A549 (cell line): ENCODE data around the gene BMX. TPM values are rescaled to one million over a fixed set of nuclear protein-coding genes. Genes with fewer than 3 reads are reported as not detected.

Source experiments
- ATAC-seq, 2 experiments: fragments of 200-7000 bp in 1 of 2; fragments of >200 bp in 1 of 2; cut with Nextera tagmentation in 1 of 2; cut with Tn5 transposase in 1 of 2; 3 replicates each; pipeline versions ENCODE4 v1.8.0 to v1.9.1; 2018 to 2020; ENCODE audit warnings: mild to moderate bottlenecking in 1 of 2, moderate library complexity in 1 of 2
- CTCF ChIA-PET: fragments of 300-600 bp; sonication (Branson Sonifier 250); formaldehyde crosslinking; extraction: SDS; loops from one replicate; lab custom pipeline; 2021; ENCODE audit warnings: antibody characterized with exemption, inconsistent platforms; lab: Yijun Ruan, JAX
- POLR2A ChIA-PET: fragments of 350-600 bp; formaldehyde crosslinking; extraction: SDS; loops from one replicate; lab custom pipeline; 2021; ENCODE audit warnings: antibody characterized with exemption, inconsistent platforms; lab: Yijun Ruan, JAX
- DNase-seq, 2 experiments: peaks; one replicate each; pipeline versions ENCODE4 v3.0.0 to v3.0.0-alpha.2; 2011 to 2016; ENCODE audit warnings: low read depth in 1 of 2, low spot score in 1 of 2
- FAIRE-seq: peaks from 2 replicates; lab custom pipeline; 2011; peaks lifted over from hg19 to GRCh38; lab: Jason Lieb, UNC
- H3K27ac ChIP-seq, 2 experiments: fragments of >200 bp; sonication (Bioruptor Twin); formaldehyde crosslinking; 3 replicates each; pipeline ENCODE4 v1.5.1; 2016 to 2017
- H3K4me1 ChIP-seq: fragments of >200 bp; sonication (Bioruptor Twin); formaldehyde crosslinking; 3 replicates; pipeline ENCODE4 v1.6.1; 2016
- H3K4me2 ChIP-seq: fragments of >200 bp; sonication (Bioruptor Twin); formaldehyde crosslinking; 3 replicates; pipeline ENCODE4 v1.6.1; 2016
- H3K4me3 ChIP-seq: fragments of >200 bp; sonication (Bioruptor Twin); formaldehyde crosslinking; 3 replicates; pipeline ENCODE4 v1.5.1; 2016
- H3K9me3 ChIP-seq: fragments of >200 bp; sonication (Bioruptor Twin); formaldehyde crosslinking; 3 replicates; pipeline ENCODE4 v1.6.1; 2016
- CBX2 ChIP-seq: fragments of 200-600 bp; sonication (generic); IDR thresholded peaks from 2 replicates; pipeline ENCODE4 v1.6.1; 2016; ENCODE audit warnings: low read depth, mild to moderate bottlenecking, borderline replicate concordance
- CHD4 ChIP-seq: fragments of 200-600 bp; sonication (generic); IDR thresholded peaks from 2 replicates; pipeline ENCODE4 v1.6.1; 2016; ENCODE audit warnings: antibody characterized with exemption, mild to moderate bottlenecking, borderline replicate concordance
- E2F6 ChIP-seq: IDR thresholded peaks from 2 replicates; pipeline ENCODE4 v1.6.1; 2012; ENCODE audit warnings: low read depth, borderline replicate concordance
- EHF ChIP-seq: fragments of 250-450 bp; sonication (Bioruptor Pico); IDR thresholded peaks from 2 replicates; pipeline ENCODE4 v1.5.0; 2020; ENCODE audit warnings: mild to moderate bottlenecking
- EP300 ChIP-seq, 2 experiments: fragments of >200 bp; sonication (Bioruptor Twin); formaldehyde crosslinking; IDR thresholded peaks; 2 replicates in 1 of 2; 3 replicates in 1 of 2; pipeline ENCODE4 v1.6.1; 2016 to 2017
- ESRRA ChIP-seq: fragments of 150-350 bp; IDR thresholded peaks from 2 replicates; pipeline ENCODE4 v1.6.1; 2014; ENCODE audit warnings: mild to moderate bottlenecking, low read length, borderline replicate concordance
- FOSL2 ChIP-seq, 2 experiments: fragments of 450-650 bp in 1 of 2; fragments of >200 bp in 1 of 2; sonication (Bioruptor Twin) in 1 of 2; formaldehyde crosslinking; IDR thresholded peaks; 2 replicates each; pipeline versions ENCODE4 v1.5.0 to v1.6.1; 2016 to 2020; ENCODE audit warnings: mild to moderate bottlenecking in 1 of 2, moderate library complexity in 1 of 2
- GATA3 ChIP-seq: IDR thresholded peaks from 2 replicates; pipeline ENCODE4 v1.6.1; 2012; ENCODE audit warnings: borderline replicate concordance
- HES2 ChIP-seq: fragments of >200 bp; sonication (Bioruptor Twin); formaldehyde crosslinking; IDR thresholded peaks from 2 replicates; pipeline ENCODE4 v1.6.1; 2016
- HMGXB4 ChIP-seq: fragments of 250-450 bp; sonication (Bioruptor Pico); IDR thresholded peaks from 2 replicates; pipeline ENCODE4 v1.5.0; 2021; ENCODE audit warnings: mild to moderate bottlenecking, moderate library complexity, borderline replicate concordance
- HOXA7 ChIP-seq: fragments of 250-450 bp; sonication (Bioruptor Pico); IDR thresholded peaks from 2 replicates; pipeline ENCODE4 v1.5.0; 2020; ENCODE audit warnings: mild to moderate bottlenecking, moderate library complexity
- HOXB5 ChIP-seq: fragments of 250-450 bp; sonication (Bioruptor Pico); IDR thresholded peaks from 2 replicates; pipeline ENCODE4 v1.5.0; 2020; ENCODE audit warnings: mild to moderate bottlenecking, moderate library complexity
- JUNB ChIP-seq: fragments of >200 bp; sonication (Bioruptor Twin); formaldehyde crosslinking; IDR thresholded peaks from 2 replicates; pipeline ENCODE4 v1.6.1; 2016
- MAFK ChIP-seq: fragments of 450-650 bp; IDR thresholded peaks from 2 replicates; pipeline ENCODE4 v1.6.1; 2014; ENCODE audit not compliant: partially characterized antibody
- MAZ ChIP-seq: fragments of 150-350 bp; IDR thresholded peaks from 2 replicates; pipeline ENCODE4 v1.6.1; 2014; ENCODE audit warnings: antibody characterized with exemption, low read depth, low read length, borderline replicate concordance
- NR3C1 ChIP-seq: fragments of >200 bp; sonication (Bioruptor Twin); formaldehyde crosslinking; IDR thresholded peaks from 3 replicates; pipeline ENCODE4 v1.6.1; 2017
- POLR2AphosphoS2 ChIP-seq: conservative IDR thresholded peaks from 2 replicates; pipeline ENCODE4 v1.6.1; 2012; ENCODE audit warnings: low read length, improper control_type of control experiment, inconsistent platforms
- SMC3 ChIP-seq: fragments of >200 bp; sonication (Bioruptor Twin); formaldehyde crosslinking; IDR thresholded peaks from 3 replicates; pipeline ENCODE4 v1.6.1; 2018; ENCODE audit warnings: inconsistent platforms
- SREBF2 ChIP-seq: fragments of 450-650 bp; IDR thresholded peaks from 2 replicates; pipeline ENCODE4 v1.6.1; 2014; ENCODE audit warnings: mild to moderate bottlenecking, moderate library complexity
- ZFP36 ChIP-seq: fragments of 450-650 bp; IDR thresholded peaks from 2 replicates; pipeline ENCODE4 v1.6.1; 2014; ENCODE audit warnings: borderline replicate concordance; ENCODE audit not compliant: partially characterized antibody
- ZNF302 ChIP-seq: fragments of 250-450 bp; sonication (Bioruptor Pico); IDR thresholded peaks from 2 replicates; pipeline ENCODE4 v1.9.0; 2021; ENCODE audit warnings: inconsistent platforms, mild to moderate bottlenecking, moderate library complexity
- ZSCAN20 ChIP-seq: fragments of 250-450 bp; sonication (Bioruptor Pico); IDR thresholded peaks from 2 replicates; pipeline ENCODE4 v1.8.0; 2022; ENCODE audit warnings: mild to moderate bottlenecking, moderate library complexity
- WGBS: methylation state at CpG from one replicate; pipeline ENCODE4 v1.1.6; 2017; ENCODE audit errors: missing lambda C conversion rate; 5-methylcytosine and 5-hydroxymethylcytosine counted together
- polyA plus RNA-seq, 4 experiments: library from polyadenylated mRNA; depleted of rRNA in 3 of 4; stranded (reverse); fragments of >200 nt; fragmentation: RNase III in 1 of 4; extraction: RNeasy Plus Mini Kit Qiagen cat#74134 plus additional on column Dnase treatment in 1 of 4; gene quantifications; 2 replicates in 3 of 4; 3 replicates in 1 of 4; pipeline ENCODE4 v1.2.3, GENCODE V29; 2011 to 2017
- TF ChIP-seq, protein P1 (sequence below): fragments of 150-350 bp; IDR thresholded peaks from 2 replicates; pipeline ENCODE4 v1.6.1; 2014; ENCODE audit warnings: low read depth, mild to moderate bottlenecking, low read length
- TF ChIP-seq, protein P2 (sequence below): fragments of 450-650 bp; IDR thresholded peaks from 2 replicates; pipeline ENCODE4 v1.6.1; 2014; ENCODE audit warnings: antibody characterized with exemption

The BMX gene
- polyA plus RNA-seq, 2 of the 4 experiments (the other 2 are of a cell fraction), result not detected

GRCh38 chrX:15499976-15500375, 631 bp upstream of the BMX start (continued):
- TF ChIP-seq HES2 (no peak), HOXB5 (CRISPR knock-in tag) (no peak), ZNF302 (CRISPR knock-in tag) (no peak), ZSCAN20 (CRISPR knock-in tag) (no peak), HMGXB4 (no peak), MAFK (no peak), E2F6 (no peak), SREBF2 (no peak)
- TF ChIP-seq, protein P1, sequence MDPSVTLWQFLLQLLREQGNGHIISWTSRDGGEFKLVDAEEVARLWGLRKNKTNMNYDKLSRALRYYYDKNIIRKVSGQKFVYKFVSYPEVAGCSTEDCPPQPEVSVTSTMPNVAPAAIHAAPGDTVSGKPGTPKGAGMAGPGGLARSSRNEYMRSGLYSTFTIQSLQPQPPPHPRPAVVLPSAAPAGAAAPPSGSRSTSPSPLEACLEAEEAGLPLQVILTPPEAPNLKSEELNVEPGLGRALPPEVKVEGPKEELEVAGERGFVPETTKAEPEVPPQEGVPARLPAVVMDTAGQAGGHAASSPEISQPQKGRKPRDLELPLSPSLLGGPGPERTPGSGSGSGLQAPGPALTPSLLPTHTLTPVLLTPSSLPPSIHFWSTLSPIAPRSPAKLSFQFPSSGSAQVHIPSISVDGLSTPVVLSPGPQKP, result no peak
- TF ChIP-seq, all 56 proteins: peak for 0

DNA sequence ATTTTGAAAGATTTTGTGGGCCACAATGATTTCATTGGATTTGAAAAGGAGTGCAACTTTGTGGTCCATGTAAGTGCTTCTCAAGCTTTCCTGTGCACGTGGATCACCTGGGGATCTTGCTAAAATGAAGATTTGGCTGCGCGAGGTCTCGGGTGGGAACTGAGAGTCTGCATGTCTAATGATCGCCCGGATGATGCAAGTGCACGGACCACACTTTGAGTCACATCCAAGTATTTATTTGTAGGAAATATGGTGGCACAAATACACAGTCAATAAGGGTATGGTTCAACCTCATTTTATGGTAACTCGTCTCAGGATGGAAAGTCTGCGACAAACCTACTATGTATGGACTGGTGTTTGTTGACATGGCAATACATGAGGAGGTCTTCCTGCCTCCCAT, 899 bp downstream of the BMX start:
- H3K27ac ChIP-seq, result no peak overlapping the region
- H3K4me3 ChIP-seq, result no peak overlapping the region
- ChIA-PET CTCF (interaction anchor here (1.4 to 3.1 kb wide), 4 partner anchors 9 to 152 kb away, joined by 4 to 13 read pairs (median 8); partner anchors contain the start of gene PIR), POLR2A (no interaction called here)
- H3K9me3 ChIP-seq, result no peaks in the 10 kb centered on the region
- TF ChIP-seq CHD4 (no peak), ESRRA (no peak)
- H3K4me1 ChIP-seq, result no peaks in the 10 kb centered on the region
- 80% methylated on average over 9 of the region's 9 CpGs for WGBS
- no peak overlapping the region for H3K4me2 ChIP-seq
- ATAC-seq, result no peak
- FAIRE-seq, result no peak
- no peak for DNase-seq

DNA sequence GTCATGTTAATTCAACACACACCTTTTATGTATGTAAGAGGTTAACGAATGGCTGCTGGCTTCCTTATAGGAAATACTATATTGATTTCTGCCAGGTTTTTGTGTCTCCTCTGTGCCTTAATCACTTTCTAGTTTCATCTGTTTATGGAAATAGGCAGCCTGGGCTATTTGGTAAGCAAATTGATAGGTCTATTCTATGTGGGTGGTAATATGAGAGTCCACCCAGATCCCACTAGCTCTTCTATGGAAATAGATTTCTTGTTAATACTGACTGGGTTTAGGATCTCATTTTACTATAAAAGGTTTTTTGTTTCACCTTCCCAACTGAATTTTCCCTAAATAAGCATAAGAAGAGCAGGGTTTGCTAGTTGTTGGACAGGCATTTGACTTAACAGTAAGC, 4.1 kb downstream of the BMX start:
- H3K4me2 ChIP-seq, result no peak overlapping the region
- TF ChIP-seq MAZ (no peak), ZSCAN20 (CRISPR knock-in tag) (no peak), JUNB (no peak), NR3C1 (no peak), FOSL2 (IDR thresholded peaks at IDR 0.05) (no peak), FOSL2 (CRISPR knock-in tag; IDR thresholded peaks at IDR 0.05) (no peak), ZNF302 (CRISPR knock-in tag) (no peak), EP300 (IDR thresholded peaks at IDR 0.05) (no peak), MAFK (no peak), EHF (CRISPR knock-in tag) (no peak), CHD4 (no peak), HOXA7 (CRISPR knock-in tag) (no peak), SMC3 (no peak), ZFP36 (no peak), HOXB5 (CRISPR knock-in tag) (no peak), GATA3 (no peak), CBX2 (no peak), POLR2AphosphoS2 (no peak)
- TF ChIP-seq, protein P2, sequence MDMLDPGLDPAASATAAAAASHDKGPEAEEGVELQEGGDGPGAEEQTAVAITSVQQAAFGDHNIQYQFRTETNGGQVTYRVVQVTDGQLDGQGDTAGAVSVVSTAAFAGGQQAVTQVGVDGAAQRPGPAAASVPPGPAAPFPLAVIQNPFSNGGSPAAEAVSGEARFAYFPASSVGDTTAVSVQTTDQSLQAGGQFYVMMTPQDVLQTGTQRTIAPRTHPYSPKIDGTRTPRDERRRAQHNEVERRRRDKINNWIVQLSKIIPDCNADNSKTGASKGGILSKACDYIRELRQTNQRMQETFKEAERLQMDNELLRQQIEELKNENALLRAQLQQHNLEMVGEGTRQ, result no peak
- WGBS, result 79% methylated on average over 1 of the region's 1 CpG
- FAIRE-seq (no peak), DNase-seq (no peak), ATAC-seq (no peak)
- no peaks in the 10 kb centered on the region for H3K4me1 ChIP-seq
- H3K9me3 ChIP-seq, result no peaks in the 10 kb centered on the region
- POLR2A ChIA-PET, result no interaction called here
- CTCF ChIA-PET, result interaction anchor here (2.0 kb wide), 1 partner anchor 61 kb away, joined by 7 read pairs; no protein-coding TSS in a partner anchor
- H3K4me3 ChIP-seq, result no peak overlapping the region
- H3K27ac ChIP-seq, result no peak overlapping the region
